ENCODE results near the gene ENPP5. TPM values are rescaled to one million over a fixed set of nuclear protein-coding genes. Genes with fewer than 3 reads are reported as not detected.
A peak's percentile ranks its signal among the peaks of the same experiment; 100 is the strongest.
"Not testable (repeated sequence)": the region's sequence is repeated elsewhere in the genome, so short reads cannot be mapped to it uniquely, and the experiment has no call there.

ENPP5 gene
- total and polyA plus RNA-seq, 11 donors = 1.7 to 8.8 (median 4.5) TPM

DNA sequence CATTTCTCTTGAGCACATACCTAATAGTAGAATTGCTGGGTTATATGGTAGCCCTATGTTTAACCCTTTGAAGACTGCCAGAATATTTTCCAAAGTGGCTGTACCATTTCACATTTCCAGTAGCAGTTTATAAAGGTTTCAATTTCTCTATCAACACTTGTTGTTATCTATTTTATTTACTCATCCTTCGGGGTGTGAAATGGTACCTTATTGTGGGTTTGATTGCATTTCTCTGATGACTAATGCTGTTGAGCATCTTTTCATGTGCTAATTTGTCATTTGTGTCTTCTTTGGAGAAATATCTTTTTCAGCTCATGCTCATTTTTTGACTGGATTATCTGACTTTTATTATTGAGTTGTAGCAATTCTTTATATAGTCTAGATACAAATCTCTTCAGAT, 35.6 kb downstream of the ENPP5 start:
- ATAC-seq = no peak
- Histone ChIP-seq H3K27me3 (no peaks in the 10 kb centered on the region), H3K36me3 (no peaks in the 10 kb centered on the region), H3K9me3 (no peaks in the 10 kb centered on the region), H3K4me1 (peaks cover 0 to 35% (median 13%) of the 10 kb centered on the region in 12 donors), H3K27ac (no peak overlapping the region), H3K4me3 (no peak overlapping the region)
- intact Hi-C loops (cut with DNase I) = no loop called here
- 79 to 94% (median 89%) methylated on average over 1 of the region's 1 CpG for WGBS, 4 donors
- TF ChIP-seq POLR2A (IDR thresholded peaks at IDR 0.05) (no peak), CTCF (IDR thresholded peaks at IDR 0.05) (no peak)
- DNase-seq = no peak

GRCh38 chr6:46134216-46134615, 36.6 kb downstream of the ENPP5 start:
- no peaks in the 10 kb centered on the region for H3K36me3 ChIP-seq
- H3K4me1 ChIP-seq = peaks cover 0 to 36% (median 15%) of the 10 kb centered on the region in 12 donors
- DNase-seq (no peak), ATAC-seq (no peak)
- H3K4me3 ChIP-seq = no peak overlapping the region
- intact Hi-C loops (cut with DNase I) = no loop called here
- no peaks in the 10 kb centered on the region for H3K27me3 ChIP-seq
- no peaks in the 10 kb centered on the region for H3K9me3 ChIP-seq
- TF ChIP-seq CTCF (IDR thresholded peaks at IDR 0.05) (no peak), POLR2A (IDR thresholded peaks at IDR 0.05) (no peak)
- 67 to 87% (median 75%) methylated on average over 2 of the region's 2 CpGs for WGBS, 4 donors
- peak overlapping the region in 7 of 12 donors; percentile 8 to 39 (median 28) for H3K27ac ChIP-seq

DNA sequence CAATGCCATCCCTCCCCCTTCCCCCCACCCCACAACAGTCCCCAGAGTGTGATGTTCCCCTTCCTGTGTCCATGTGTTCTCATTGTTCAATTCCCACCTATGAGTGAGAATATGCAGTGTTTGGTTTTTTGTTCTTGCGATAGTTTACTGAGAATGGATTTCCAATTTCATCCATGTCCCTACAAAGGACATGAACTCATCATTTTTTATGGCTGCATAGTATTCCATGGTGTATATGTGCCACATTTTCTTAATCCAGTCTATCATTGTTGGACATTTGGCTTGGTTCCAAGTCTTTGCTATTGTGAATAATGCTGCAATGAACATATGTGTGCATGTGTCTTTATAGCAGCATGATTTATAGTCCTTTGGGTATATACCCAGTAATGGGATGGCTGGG, 39.5 kb downstream of the ENPP5 start:
- 96 to 100% (median 98%) methylated on average over 1 of the region's 1 CpG for WGBS, 4 donors
- H3K9me3 ChIP-seq; intact Hi-C loops (cut with DNase I); H3K27ac ChIP-seq; H3K36me3 ChIP-seq; H3K4me3 ChIP-seq; ATAC-seq; H3K27me3 ChIP-seq; DNase-seq: not testable (repeated sequence)
- peaks cover 0 to 34% (median 15%) of the 10 kb centered on the region in 12 donors for H3K4me1 ChIP-seq

GRCh38 chr6:46130666-46131065, 40.1 kb downstream of the ENPP5 start:
- H3K36me3 ChIP-seq = no peaks in the 10 kb centered on the region
- peak overlapping the region in 10 of 12 donors; percentile 65 to 86 (median 83) for H3K27ac ChIP-seq
- no peak for DNase-seq
- H3K4me1 ChIP-seq = peaks cover 0 to 34% (median 15%) of the 10 kb centered on the region in 12 donors
- no peaks in the 10 kb centered on the region for H3K27me3 ChIP-seq
- 48 to 64% (median 55%) methylated on average over 4 of the region's 4 CpGs for WGBS, 4 donors
- no peak for TF ChIP-seq POLR2A (IDR thresholded peaks at IDR 0.05)
- intact Hi-C loops (cut with DNase I) = no loop called here
- peak overlapping the region; percentile 47 to 98 (median 74) for H3K4me3 ChIP-seq
- H3K9me3 ChIP-seq = no peaks in the 10 kb centered on the region
- ATAC-seq = no peak

DNA sequence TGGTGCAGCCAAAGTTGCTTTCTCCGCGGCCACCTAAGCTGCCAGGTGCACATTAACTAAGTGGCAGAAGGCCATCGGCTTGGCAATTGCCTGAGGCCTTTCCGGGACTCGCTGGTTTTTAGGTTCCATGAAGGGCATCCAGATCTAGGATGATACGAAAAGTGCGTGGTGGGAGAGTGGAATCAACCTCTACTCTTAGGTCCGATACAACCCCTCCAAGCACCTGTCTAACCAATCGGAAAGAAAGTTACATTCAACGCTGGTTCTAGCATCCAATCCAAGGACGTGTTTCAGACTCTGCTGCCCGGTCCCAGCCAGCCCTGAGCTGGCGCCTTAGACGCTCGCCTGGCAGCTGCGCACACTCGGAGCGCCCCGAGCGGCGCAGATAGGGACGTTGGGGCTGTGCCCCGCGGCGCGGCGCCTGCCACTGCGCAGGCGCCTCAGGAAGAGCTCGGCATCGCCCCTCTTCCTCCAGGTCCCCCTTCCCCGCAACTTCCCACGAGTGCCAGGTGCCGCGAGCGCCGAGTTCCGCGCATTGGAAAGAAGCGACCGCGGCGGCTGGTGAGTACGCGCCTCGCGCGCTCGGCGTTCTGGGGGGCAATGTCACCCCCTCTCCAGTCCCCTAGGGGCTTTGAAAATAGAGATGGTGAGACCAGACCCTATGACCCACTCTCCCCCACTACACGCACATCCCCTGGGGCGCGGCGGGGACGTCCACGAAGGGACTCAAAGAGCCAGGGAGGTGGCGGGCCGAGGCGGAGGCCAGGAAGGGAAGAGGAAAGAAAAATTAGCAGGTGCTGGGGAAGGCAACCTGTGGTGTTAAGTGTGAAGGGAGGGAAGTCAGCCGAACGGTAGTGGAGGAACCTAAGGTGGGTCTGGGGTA, 40.9 kb downstream of the ENPP5 start, which contains the start of gene ENPP4:
ENPP4 (plus strand) TSS at position 361 of the 883 bp plus-strand sequence. CDS start 9,595 bp downstream, outside the sequence.
- Histone ChIP-seq H3K4me3 (peak within 1 kb of the TSS; percentile 47 to 98 (median 74)), H3K4me1 (peaks cover 0 to 34% (median 15%) of the 10 kb centered on the region in 12 donors), H3K27me3 (no peaks in the 10 kb centered on the region), H3K36me3 (no peaks in the 10 kb centered on the region), H3K27ac (peak within 1 kb of the TSS; percentile 43 to 86 (median 82)), H3K9me3 (no peaks in the 10 kb centered on the region)
- intact Hi-C loops (cut with DNase I) = no loop called here
- 1% methylated on average over 39 to 61 of the region's 61 CpGs for WGBS, 4 donors
- ATAC-seq = peak; percentile 99 to 100 (median 100)
- DNase-seq = peak; percentile 82 to 93 (median 90)
- TF ChIP-seq POLR2A (IDR thresholded peaks at IDR 0.05) (peak in 1 of 2 donors; percentile 82), CTCF (IDR thresholded peaks at IDR 0.05) (peak in 6 of 12 donors; percentile 9 to 35 (median 16))
